Skeletal muscle tissue (tissue), 4 donors: Measurements from ENCODE around the gene MTNR1A. TPM values are rescaled to one million over a fixed set of nuclear protein-coding genes. Genes with fewer than 3 reads are reported as not detected.

Source experiments
- H3K27ac ChIP-seq: one replicate; pipeline ENCODE4 v1.7.0; 2013; ENCODE audit warnings: mild to moderate bottlenecking, low read depth, low read length, inconsistent platforms
- H3K27me3 ChIP-seq, 3 donors: one replicate each; pipeline ENCODE4 v1.7.0; 2013; ENCODE audit warnings: low read length in 3 of 3; ENCODE audit not compliant: control insufficient read depth in 3 of 3, insufficient read depth in 3 of 3
- H3K36me3 ChIP-seq, 3 donors: one replicate each; pipeline ENCODE4 v1.7.0; 2013; ENCODE audit warnings: low read length in 3 of 3; ENCODE audit not compliant: control insufficient read depth in 3 of 3, insufficient read depth in 3 of 3
- H3K4me1 ChIP-seq, 3 donors: one replicate each; pipeline ENCODE4 v1.7.0; 2013; ENCODE audit warnings: low read length in 3 of 3, mild to moderate bottlenecking in 3 of 3; ENCODE audit not compliant: control insufficient read depth in 3 of 3, insufficient read depth in 3 of 3
- H3K4me3 ChIP-seq, 3 donors: one replicate each; pipeline ENCODE4 v1.7.0; 2013; ENCODE audit warnings: low read length in 3 of 3
- H3K9ac ChIP-seq, 3 donors: one replicate each; pipeline ENCODE4 v1.7.0; 2013; ENCODE audit warnings: low read length in 3 of 3, mild to moderate bottlenecking in 3 of 3, moderate library complexity in 2 of 3, low read depth in 1 of 3
- H3K9me3 ChIP-seq, 3 donors: one replicate each; pipeline ENCODE4 v1.7.0; 2013; ENCODE audit warnings: low read length in 3 of 3; ENCODE audit not compliant: control insufficient read depth in 3 of 3
- total RNA-seq: library from RNA; depleted of rRNA; stranded (reverse); fragments of >200 nt; gene quantifications from one replicate; pipeline ENCODE4 v1.2.3, GENCODE V29; 2014
- donor health status: Osteomylitis.

MTNR1A gene
- total RNA-seq, 1 donor from 2014 or later, result not detected

DNA sequence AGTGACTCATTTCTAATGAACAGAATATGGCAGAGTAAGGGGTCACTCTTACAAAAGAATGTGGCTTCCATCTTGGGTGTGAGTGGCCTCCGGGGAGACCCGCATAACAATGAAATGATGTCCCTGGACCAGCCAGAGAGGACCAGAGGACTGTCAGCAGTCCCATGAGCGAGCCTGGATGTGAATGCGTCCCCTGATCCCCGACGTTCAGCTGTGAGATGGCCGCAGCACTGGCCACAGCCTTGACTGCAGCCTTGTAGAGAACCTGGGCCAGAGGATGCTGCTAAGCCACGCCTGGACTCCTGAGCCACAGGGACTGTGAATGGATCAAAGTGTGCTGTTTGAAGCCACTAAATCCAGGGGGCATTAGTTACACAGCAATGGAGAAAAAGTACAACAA, 53.8 kb downstream of the MTNR1A start:
- Histone ChIP-seq H3K4me3 (no peak overlapping the region), H3K36me3 (no peaks in the 10 kb centered on the region), H3K4me1 (no peaks in the 10 kb centered on the region), H3K9ac (no peak overlapping the region), H3K27ac (no peak overlapping the region), H3K27me3 (no peaks in the 10 kb centered on the region), H3K9me3 (peaks cover 0 to 2% (median 0%) of the 10 kb centered on the region in 3 donors)

DNA sequence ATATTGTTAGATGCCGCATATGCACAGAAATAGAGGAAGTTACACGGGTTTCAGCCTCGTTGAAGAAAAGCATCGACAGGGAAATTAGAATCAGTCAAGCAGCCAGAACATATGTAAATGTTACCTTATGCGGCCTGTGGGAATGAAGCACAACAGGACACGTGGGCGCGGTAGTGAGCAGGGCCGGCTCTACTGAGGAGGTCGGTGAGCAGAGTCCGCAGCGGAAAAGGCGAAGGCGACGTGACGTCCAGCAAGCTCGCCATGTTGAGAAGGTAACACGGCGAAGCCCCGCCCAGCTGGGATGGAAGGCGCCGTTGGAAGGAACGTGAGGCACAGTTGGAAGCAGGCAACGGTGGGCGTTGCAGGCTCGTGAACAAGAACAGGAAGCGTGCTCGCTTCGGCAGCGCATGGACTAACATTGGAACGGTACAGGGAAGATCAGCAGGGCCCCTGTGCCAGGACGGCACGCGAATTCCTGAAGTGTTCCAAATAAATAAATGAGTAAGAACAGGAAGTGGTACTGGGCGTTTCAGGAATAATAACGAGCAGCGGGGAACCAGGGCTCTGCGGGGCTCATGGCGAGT, 54.6 kb downstream of the MTNR1A start:
- peaks cover 0 to 2% (median 0%) of the 10 kb centered on the region in 3 donors for H3K9me3 ChIP-seq
- no peak overlapping the region for H3K9ac ChIP-seq
- H3K36me3 ChIP-seq, result no peaks in the 10 kb centered on the region
- no peak overlapping the region for H3K4me3 ChIP-seq
- H3K4me1 ChIP-seq, result no peaks in the 10 kb centered on the region
- no peak overlapping the region for H3K27ac ChIP-seq
- H3K27me3 ChIP-seq, result no peaks in the 10 kb centered on the region

DNA sequence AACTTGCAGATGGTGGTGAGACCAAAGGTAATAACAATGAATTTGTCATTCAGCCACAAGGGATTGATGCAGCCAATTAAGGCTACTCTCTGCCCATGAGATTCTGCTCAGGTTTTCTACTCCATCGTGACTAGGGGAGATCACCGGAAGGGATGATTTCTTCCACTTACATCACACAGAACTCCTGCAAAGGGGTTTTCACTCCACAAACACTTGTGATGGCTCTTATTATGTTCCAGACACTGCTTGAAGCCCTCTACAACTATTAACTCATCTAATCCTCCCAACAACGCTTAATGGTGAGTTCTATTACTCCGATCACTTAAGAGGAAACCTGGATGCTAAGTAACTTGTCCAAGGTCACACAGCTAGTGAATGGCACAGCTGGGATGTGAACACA, 55.9 kb downstream of the MTNR1A start:
- no peak overlapping the region for H3K9ac ChIP-seq
- H3K36me3 ChIP-seq, result no peaks in the 10 kb centered on the region
- H3K27me3 ChIP-seq, result no peaks in the 10 kb centered on the region
- H3K27ac ChIP-seq, result no peak overlapping the region
- peaks cover 0 to 2% (median 0%) of the 10 kb centered on the region in 3 donors for H3K9me3 ChIP-seq
- no peak overlapping the region for H3K4me3 ChIP-seq
- H3K4me1 ChIP-seq, result no peaks in the 10 kb centered on the region

DNA sequence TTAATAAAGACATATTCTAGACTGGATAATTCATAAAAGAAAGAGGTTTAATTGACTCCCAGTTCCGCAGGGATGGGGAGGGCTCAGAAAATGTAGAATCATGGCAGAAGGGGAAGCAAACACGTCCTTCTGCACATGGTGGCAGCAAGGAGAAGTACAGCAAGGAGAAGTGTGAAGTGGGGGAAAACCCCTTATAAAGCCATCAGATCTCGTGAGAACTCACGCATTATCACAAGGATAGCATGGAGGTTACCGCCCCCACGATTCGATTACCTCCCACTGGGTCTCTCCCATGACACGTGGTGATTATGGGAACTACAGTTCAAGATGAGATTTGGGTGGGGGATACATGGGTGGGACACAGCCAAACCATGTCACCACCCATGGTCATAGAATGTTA, 58.3 kb downstream of the MTNR1A start:
- no peaks in the 10 kb centered on the region for H3K4me1 ChIP-seq

DNA sequence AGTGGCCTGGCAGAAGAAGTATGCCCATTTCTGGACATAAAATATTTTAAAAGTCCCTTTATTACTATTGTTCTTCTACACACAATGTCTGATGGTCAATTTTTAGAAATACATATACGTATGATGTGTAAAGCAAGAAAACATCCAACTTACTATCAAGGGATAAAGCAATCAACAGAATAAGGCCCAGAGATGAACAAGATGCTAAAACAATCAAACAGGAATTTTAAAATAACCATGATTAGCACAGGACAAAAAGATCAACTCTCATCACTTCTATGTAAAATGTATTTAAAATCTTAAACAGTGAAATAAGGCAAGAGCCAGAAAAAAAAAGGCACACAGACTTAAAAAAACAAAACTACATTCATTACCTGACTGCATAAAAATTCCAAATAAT, 60.9 kb downstream of the MTNR1A start:
- Histone ChIP-seq H3K27me3 (no peaks in the 10 kb centered on the region), H3K27ac (no peak overlapping the region), H3K9me3 (peaks cover 0 to 6% (median 4%) of the 10 kb centered on the region in 3 donors), H3K9ac (no peak overlapping the region), H3K4me3 (no peak overlapping the region), H3K4me1 (no peaks in the 10 kb centered on the region), H3K36me3 (no peaks in the 10 kb centered on the region)

More for the DNA sequence above, 58.3 kb downstream of the MTNR1A start:
- no peak overlapping the region for H3K4me3 ChIP-seq
- no peaks in the 10 kb centered on the region for H3K36me3 ChIP-seq
- H3K27ac ChIP-seq, result no peak overlapping the region
- no peaks in the 10 kb centered on the region for H3K27me3 ChIP-seq
- H3K9ac ChIP-seq, result no peak overlapping the region
- peaks cover 0 to 7% (median 4%) of the 10 kb centered on the region in 3 donors for H3K9me3 ChIP-seq

DNA sequence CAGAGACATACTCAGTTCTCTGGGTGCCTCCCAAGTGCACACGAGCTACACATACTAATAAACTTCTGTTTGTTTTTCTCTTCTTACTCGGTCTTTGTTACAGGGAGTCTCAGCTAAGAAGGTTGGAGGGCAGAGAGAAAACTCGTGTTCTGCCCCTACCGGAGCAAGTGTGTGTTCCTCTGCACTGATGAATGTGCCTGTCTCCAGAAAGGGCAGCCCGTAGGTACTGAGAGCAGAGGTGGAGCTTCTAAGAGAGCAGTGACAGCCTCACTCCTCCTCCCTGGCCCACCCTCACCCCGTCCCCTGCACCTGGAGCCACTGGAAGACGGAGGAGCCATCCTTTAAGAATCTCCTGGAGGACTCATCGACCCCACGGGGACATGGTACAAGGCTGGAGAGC, 67.6 kb downstream of the MTNR1A start:
- Histone ChIP-seq H3K4me1 (peaks cover 0 to 3% (median 0%) of the 10 kb centered on the region in 3 donors), H3K36me3 (no peaks in the 10 kb centered on the region), H3K9me3 (no peaks in the 10 kb centered on the region), H3K27me3 (peaks cover 0 to 9% (median 3%) of the 10 kb centered on the region in 3 donors), H3K27ac (no peak overlapping the region), H3K9ac (no peak overlapping the region), H3K4me3 (no peak overlapping the region)

DNA sequence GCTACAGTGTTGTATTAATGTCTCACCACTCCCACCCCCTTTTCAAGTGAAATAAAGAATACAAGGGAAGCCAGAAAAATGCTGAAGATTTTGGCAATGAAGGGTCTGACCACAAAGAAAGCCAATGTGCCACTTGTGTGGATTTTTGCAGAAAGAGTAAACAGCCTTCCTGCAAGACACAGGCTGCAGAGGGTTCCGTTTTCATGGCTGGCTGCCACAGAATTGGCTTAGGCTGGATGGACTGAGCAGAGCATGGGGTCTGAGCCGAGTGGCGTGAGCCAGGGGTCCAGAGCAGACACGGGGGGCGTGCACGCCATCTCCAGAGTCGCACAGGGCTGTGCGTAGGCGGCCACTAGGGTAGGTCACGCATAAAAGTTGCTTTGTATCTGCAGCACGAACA, 69.2 kb downstream of the MTNR1A start:
- Histone ChIP-seq H3K9ac (no peak overlapping the region), H3K4me1 (peaks cover 0 to 3% (median 0%) of the 10 kb centered on the region in 3 donors), H3K9me3 (no peaks in the 10 kb centered on the region), H3K4me3 (peak overlapping the region in 1 of 3 donors; percentile 38), H3K27me3 (peaks cover 0 to 9% (median 3%) of the 10 kb centered on the region in 3 donors), H3K27ac (no peak overlapping the region), H3K36me3 (no peaks in the 10 kb centered on the region)

DNA sequence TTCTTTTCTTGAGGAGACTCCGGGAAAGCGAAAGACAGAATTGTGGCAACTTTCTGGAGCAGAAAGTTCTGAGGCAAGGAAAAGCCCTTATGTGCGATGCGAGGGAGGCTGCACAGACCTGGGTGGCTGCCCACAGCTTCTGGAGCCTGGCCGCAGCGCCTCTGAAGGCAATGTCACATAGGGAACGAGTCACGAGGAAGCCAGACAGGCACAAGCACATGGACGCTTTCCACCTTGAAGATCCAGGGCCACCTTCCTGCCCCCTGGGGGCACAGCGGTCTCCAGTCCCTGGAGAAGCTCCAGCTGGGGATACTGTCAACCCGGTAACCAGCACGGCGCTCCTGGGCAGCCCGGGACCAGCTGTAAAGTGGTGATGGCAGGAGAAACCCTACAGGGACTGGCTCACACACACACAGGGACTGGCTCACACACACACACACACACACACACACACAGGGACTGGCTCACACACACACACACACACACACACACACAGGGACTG, 69.8 kb downstream of the MTNR1A start:
- H3K4me3 ChIP-seq, result peak overlapping the region in 2 of 3 donors; percentile 23 to 29
- no peaks in the 10 kb centered on the region for H3K36me3 ChIP-seq
- H3K27ac ChIP-seq, result no peak overlapping the region
- peaks cover 0 to 3% (median 0%) of the 10 kb centered on the region in 3 donors for H3K4me1 ChIP-seq
- no peaks in the 10 kb centered on the region for H3K9me3 ChIP-seq
- peaks cover 0 to 9% (median 3%) of the 10 kb centered on the region in 3 donors for H3K27me3 ChIP-seq
- H3K9ac ChIP-seq, result no peak overlapping the region

DNA sequence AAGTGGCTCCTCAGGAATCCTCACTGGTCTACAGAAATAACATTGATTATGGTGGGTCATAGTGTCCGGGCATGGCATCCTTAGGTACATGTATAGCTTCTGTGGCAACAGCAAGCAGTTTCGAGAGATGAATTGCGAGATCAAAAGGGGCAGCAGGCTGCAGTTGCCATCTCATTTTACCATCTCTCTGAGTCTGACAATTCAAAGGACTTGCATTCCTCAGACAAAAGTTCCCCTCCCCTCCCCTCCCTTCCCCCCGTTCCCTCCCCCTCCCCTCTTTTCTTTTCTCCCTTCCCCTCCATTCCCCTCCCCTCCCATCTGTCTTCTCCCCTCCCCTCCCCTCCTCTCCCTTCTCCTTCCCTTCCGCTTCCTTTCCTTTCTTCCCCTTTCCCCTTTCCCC, 70.2 kb downstream of the MTNR1A start:
- Histone ChIP-seq H3K9me3 (no peaks in the 10 kb centered on the region), H3K4me1 (peaks cover 0 to 3% (median 0%) of the 10 kb centered on the region in 3 donors), H3K27me3 (peaks cover 0 to 9% (median 3%) of the 10 kb centered on the region in 3 donors), H3K27ac (no peak overlapping the region), H3K9ac (no peak overlapping the region), H3K4me3 (no peak overlapping the region), H3K36me3 (no peaks in the 10 kb centered on the region)

DNA sequence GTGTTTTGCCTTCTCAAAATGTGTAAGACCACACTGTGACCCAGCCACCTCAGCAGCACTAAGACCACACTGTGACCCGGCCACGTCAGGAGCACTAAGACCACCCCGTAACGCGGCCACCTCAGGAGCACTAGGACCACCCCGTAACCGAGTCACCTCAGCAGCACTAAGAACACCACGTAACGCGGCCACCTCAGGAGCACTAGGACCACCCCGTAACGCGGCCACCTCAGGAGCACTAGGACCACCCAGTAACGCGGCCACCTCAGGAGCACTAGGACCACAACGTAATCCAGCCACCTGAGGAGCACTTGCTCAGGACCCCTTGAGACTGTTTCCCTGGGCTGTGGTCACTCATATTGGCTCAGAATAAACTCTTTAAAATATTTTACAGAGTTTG, 71.7 kb downstream of the MTNR1A start:
- no peaks in the 10 kb centered on the region for H3K9me3 ChIP-seq
- no peaks in the 10 kb centered on the region for H3K36me3 ChIP-seq
- no peak overlapping the region for H3K27ac ChIP-seq
- no peak overlapping the region for H3K4me3 ChIP-seq
- peaks cover 0 to 3% (median 0%) of the 10 kb centered on the region in 3 donors for H3K4me1 ChIP-seq
- no peak overlapping the region for H3K9ac ChIP-seq
- H3K27me3 ChIP-seq, result peaks cover 0 to 12% (median 3%) of the 10 kb centered on the region in 3 donors
